ENCODE data around the gene STH. TPM values are rescaled to one million over a fixed set of nuclear protein-coding genes. Genes with fewer than 3 reads are reported as not detected.

STH gene
- total and polyA plus RNA-seq, 2 experiments from 2014 or later = 0.55 TPM; not detected in 1

DNA sequence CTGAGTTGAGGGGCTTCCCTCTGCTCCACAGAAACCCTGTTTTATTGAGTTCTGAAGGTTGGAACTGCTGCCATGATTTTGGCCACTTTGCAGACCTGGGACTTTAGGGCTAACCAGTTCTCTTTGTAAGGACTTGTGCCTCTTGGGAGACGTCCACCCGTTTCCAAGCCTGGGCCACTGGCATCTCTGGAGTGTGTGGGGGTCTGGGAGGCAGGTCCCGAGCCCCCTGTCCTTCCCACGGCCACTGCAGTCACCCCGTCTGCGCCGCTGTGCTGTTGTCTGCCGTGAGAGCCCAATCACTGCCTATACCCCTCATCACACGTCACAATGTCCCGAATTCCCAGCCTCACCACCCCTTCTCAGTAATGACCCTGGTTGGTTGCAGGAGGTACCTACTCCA lies 26.0 kb downstream of the STH start:
- peaks cover 41% of the 10 kb centered on the region for H3K4me1 ChIP-seq (ENCODE audit: insufficient read depth)
- H3K9me2 ChIP-seq (ENCODE audit: insufficient read depth) = no peaks in the 10 kb centered on the region
- peaks cover 3% of the 10 kb centered on the region; the same call in 1 of the 2 replicates for H4K20me1 ChIP-seq (replicated peaks; ENCODE audit: insufficient read depth)
- Mint-ChIP-seq H3K36me3 (ENCODE audit: low read depth) (peaks cover 16% of the 10 kb centered on the region), H3K9me3 (no peaks in the 10 kb centered on the region), H3K4me3 (no peak overlapping the region), H3K27me3 (ENCODE audit: insufficient read depth, low read depth, poor library complexity) (peaks cover 30% of the 10 kb centered on the region), H3K4me1 (peaks cover 46% of the 10 kb centered on the region), H3K27ac (no peak overlapping the region)
- H3K4me3 ChIP-seq = no peak overlapping the region
- no peaks in the 10 kb centered on the region for H3K79me2 ChIP-seq (replicated peaks; ENCODE audit: insufficient read depth)
- H3K27ac ChIP-seq (ENCODE audit: low read depth) = no peak overlapping the region
- DNase-seq (ENCODE audit: low spot score) (no peak), ATAC-seq (no peak)
- H3F3A ChIP-seq (replicated peaks; ENCODE audit: low read depth) = peaks cover 12% of the 10 kb centered on the region; the same call in 1 of the 2 replicates
- TF ChIP-seq CREB1 (CRISPR knock-in tag; IDR thresholded peaks at IDR 0.05; ENCODE audit: low read depth) (no peak), EZH2 (IDR thresholded peaks at IDR 0.05; ENCODE audit: low read depth, unreplicated experiment) (no peak), REST (IDR thresholded peaks at IDR 0.05; ENCODE audit: unreplicated experiment) (no peak), ZNF331 (CRISPR knock-in tag; IDR thresholded peaks at IDR 0.05; ENCODE audit: low read depth) (no peak), NANOG (IDR thresholded peaks at IDR 0.05; ENCODE audit: borderline replicate concordance) (no peak)
- TF ChIP-seq, protein P1, sequence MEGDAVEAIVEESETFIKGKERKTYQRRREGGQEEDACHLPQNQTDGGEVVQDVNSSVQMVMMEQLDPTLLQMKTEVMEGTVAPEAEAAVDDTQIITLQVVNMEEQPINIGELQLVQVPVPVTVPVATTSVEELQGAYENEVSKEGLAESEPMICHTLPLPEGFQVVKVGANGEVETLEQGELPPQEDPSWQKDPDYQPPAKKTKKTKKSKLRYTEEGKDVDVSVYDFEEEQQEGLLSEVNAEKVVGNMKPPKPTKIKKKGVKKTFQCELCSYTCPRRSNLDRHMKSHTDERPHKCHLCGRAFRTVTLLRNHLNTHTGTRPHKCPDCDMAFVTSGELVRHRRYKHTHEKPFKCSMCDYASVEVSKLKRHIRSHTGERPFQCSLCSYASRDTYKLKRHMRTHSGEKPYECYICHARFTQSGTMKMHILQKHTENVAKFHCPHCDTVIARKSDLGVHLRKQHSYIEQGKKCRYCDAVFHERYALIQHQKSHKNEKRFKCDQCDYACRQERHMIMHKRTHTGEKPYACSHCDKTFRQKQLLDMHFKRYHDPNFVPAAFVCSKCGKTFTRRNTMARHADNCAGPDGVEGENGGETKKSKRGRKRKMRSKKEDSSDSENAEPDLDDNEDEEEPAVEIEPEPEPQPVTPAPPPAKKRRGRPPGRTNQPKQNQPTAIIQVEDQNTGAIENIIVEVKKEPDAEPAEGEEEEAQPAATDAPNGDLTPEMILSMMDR (conservative IDR thresholded peaks at IDR 0.05; ENCODE audit: low read depth in 2 of 2) = no peak
- no peaks in the 10 kb centered on the region for H3K27me3 ChIP-seq (ENCODE audit: insufficient read depth)
- no peaks in the 10 kb centered on the region for H3K36me3 ChIP-seq (ENCODE audit: insufficient read depth)
- H2AFZ ChIP-seq = no peak overlapping the region
- no peak overlapping the region for H3K4me2 ChIP-seq

GRCh38 chr17:46025510-46026165 lies 26.6 kb downstream of the STH start:
- no peak overlapping the region for H3K27ac ChIP-seq (ENCODE audit: low read depth)
- H3K4me3 Mint-ChIP-seq = no peak overlapping the region
- no peak for ATAC-seq
- no peak for TF ChIP-seq ZNF331 (CRISPR knock-in tag; IDR thresholded peaks at IDR 0.05; ENCODE audit: low read depth)
- no peak for TF ChIP-seq POLR2AphosphoS5 (IDR thresholded peaks at IDR 0.05; ENCODE audit: low read depth)
- TF ChIP-seq ZNF114 (CRISPR knock-in tag; IDR thresholded peaks at IDR 0.05) = no peak
- TF ChIP-seq JUNB (IDR thresholded peaks at IDR 0.05; ENCODE audit: unreplicated experiment) = no peak
- TF ChIP-seq STAT1 (IDR thresholded peaks at IDR 0.05; ENCODE audit: unreplicated experiment) = no peak
- TF ChIP-seq NANOG (IDR thresholded peaks at IDR 0.05; ENCODE audit: borderline replicate concordance) = no peak

More at GRCh38 chr17:46025510-46026165, 26.6 kb downstream of the STH start:
- H3K4me1 Mint-ChIP-seq = peaks cover 51% of the 10 kb centered on the region
- no peak for DNase-seq (ENCODE audit: low spot score)
- peaks cover 12% of the 10 kb centered on the region; the same call in 1 of the 2 replicates for H3F3A ChIP-seq (replicated peaks; ENCODE audit: low read depth)
- no peaks in the 10 kb centered on the region for H3K79me2 ChIP-seq (replicated peaks; ENCODE audit: insufficient read depth)
- H3K9me3 Mint-ChIP-seq = no peaks in the 10 kb centered on the region
- no peak overlapping the region for H2AFZ ChIP-seq
- no peaks in the 10 kb centered on the region for H3K36me3 ChIP-seq (ENCODE audit: insufficient read depth)
- no peaks in the 10 kb centered on the region for H3K9me2 ChIP-seq (ENCODE audit: insufficient read depth)
- no peak overlapping the region for H3K4me3 ChIP-seq
- H3K36me3 Mint-ChIP-seq (ENCODE audit: low read depth) = peaks cover 22% of the 10 kb centered on the region
- peaks cover 31% of the 10 kb centered on the region for H3K27me3 Mint-ChIP-seq (ENCODE audit: insufficient read depth, low read depth, poor library complexity)
- H4K20me1 ChIP-seq (replicated peaks; ENCODE audit: insufficient read depth) = peaks cover 3% of the 10 kb centered on the region; the same call in 1 of the 2 replicates
- H3K4me1 ChIP-seq (ENCODE audit: insufficient read depth) = peaks cover 41% of the 10 kb centered on the region
- H3K27me3 ChIP-seq (ENCODE audit: insufficient read depth) = no peaks in the 10 kb centered on the region
- H3K4me2 ChIP-seq = no peak overlapping the region
- H3K27ac Mint-ChIP-seq = peak overlapping the region; percentile 88

Data from GM23338 (cell line).